GM19438 (cell line): ENCODE measurements around the gene SRSF5.

ENCODE experiments used
- ATAC-seq: cut with Tn5 transposase; IDR thresholded peaks from one replicate; pipeline ENCODE4 v1.9.1; 2021; ENCODE audit warnings: low read depth; ENCODE audit not compliant: unreplicated experiment

Gene SRSF5

DNA sequence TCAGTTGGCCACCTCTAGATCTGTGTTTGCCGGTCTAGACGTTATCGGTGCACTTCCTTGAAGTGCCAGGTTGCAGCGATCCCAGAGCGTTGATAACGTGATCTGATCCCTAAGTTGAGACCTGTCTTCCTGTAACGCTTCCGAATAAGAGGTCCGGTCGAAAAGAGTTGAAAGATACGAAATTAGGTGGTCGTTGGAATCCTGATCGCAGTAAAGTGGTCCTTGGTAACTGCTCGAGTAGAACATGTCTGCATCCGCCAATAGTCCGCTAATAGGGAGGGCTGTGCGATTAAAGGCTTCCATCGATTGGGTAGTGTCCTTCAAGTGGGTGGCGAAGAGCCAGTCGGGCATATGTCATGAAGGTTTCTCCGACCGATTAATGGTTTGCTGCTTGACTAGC lies 2.7 kb downstream of the SRSF5 start:
- no peak for ATAC-seq

GRCh38 chr14:69770559-69770958 lies 3.6 kb downstream of the SRSF5 start:
- no peak for ATAC-seq

DNA sequence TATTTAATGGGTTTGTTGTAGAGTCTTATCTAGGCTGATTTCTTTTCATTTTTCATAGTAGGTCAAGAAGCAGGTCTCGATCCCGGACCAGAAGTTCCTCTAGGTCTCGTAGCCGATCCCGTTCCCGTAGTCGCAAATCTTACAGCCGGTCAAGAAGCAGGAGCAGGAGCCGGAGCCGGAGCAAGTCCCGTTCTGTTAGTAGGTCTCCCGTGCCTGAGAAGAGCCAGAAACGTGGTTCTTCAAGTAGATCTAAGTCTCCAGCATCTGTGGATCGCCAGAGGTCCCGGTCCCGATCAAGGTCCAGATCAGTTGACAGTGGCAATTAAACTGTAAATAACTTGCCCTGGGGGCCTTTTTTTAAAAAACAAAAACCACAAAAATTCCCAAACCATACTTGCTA lies 4.2 kb downstream of the SRSF5 start:
- ATAC-seq = no peak

GRCh38 chr14:69772082-69773017 lies 5.4 kb downstream of the SRSF5 start:
- ATAC-seq = no peak

- ATAC-seq = no peak
These were observed 6.8 kb downstream of the SRSF5 start for GRCh38 chr14:69773571-69774276.

GRCh38 chr14:69775012-69775411 lies 8.1 kb downstream of the SRSF5 start:
- ATAC-seq = no peak

DNA sequence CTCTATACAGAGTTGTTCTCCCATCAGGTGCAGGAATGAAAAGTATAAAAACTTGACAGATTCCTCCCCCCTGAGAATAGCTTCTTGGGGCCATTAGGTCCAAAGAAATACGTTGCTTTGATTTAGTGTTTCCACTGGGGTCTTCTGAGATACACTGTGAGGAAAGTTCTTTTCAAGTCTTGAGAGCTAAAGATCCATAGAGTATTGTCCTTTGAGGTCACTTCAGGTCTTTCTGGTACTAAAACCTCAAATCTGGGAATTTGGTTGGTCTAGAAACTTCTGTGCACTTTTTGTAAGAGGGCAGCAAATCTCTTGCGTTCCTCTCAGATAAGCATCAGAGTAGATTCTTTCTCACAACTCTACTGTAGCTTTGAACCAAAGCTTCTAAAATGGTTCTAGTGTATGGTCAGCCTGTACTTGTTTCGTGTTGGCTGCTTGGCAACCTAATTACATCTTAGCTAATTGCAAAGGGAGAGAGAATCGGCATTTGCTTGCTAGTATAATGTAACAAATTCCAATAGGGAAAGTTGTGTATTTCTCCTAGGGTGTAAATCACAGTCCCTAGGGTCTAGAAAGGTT lies 10.0 kb downstream of the SRSF5 start:
- no peak for ATAC-seq

DNA sequence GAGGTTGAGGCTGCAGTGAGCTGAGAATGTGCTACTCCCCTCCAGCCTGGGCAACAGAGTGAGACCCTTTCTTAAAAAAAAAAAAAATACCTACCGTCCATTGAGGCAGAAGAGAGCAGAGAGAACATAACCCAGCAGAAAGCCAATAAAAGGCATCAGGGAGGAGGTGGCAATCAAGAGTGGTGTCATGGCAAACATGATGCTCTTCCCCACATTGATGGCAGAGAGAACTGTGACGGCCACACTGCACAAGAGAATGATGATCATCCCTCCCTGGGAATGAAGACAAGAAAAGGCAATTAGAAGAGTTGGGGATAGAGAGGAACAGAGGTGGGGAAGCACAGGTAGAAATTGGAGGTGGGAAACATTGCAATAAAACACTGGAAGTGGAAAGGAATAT lies 12.1 kb downstream of the SRSF5 start:
- no peak for ATAC-seq

GRCh38 chr14:69780092-69780491 lies 13.2 kb downstream of the SRSF5 start:
- no peak for ATAC-seq

- no peak for ATAC-seq
These were observed 14.0 kb downstream of the SRSF5 start for GRCh38 chr14:69780952-69781351.

- no peak for ATAC-seq
These were observed 18.0 kb downstream of the SRSF5 start for GRCh38 chr14:69784942-69785341.

- ATAC-seq = no peak
These were observed 19.7 kb downstream of the SRSF5 start for GRCh38 chr14:69786603-69787002.

- ATAC-seq = no peak
These were observed 22.2 kb downstream of the SRSF5 start for GRCh38 chr14:69789118-69789640.

DNA sequence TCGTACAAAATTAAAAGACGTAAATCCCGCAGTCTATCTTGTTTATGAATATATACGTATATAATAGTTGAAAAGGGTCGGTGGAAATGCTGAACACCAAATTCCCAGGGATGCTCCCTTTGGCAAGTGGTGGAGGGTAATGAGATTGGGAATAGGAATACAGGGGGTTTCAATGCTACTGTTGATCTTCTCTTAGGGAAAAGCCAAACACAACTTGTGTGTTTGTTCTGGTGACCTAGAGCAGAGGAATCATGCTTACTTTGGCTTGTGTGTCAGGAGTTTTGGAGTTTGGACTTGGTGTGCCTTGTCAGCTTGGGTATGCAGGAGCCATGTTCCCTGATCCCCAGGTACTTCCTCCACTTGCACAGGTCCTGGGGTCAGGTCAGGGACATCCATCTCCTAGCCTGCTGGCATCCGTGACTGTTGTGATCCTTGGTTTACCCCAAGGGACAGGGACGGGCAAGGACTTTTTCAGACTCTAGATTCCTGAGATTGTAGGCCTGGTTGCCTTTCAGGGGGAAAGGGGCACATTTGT lies 26.0 kb downstream of the SRSF5 start:
- ATAC-seq = no peak

DNA sequence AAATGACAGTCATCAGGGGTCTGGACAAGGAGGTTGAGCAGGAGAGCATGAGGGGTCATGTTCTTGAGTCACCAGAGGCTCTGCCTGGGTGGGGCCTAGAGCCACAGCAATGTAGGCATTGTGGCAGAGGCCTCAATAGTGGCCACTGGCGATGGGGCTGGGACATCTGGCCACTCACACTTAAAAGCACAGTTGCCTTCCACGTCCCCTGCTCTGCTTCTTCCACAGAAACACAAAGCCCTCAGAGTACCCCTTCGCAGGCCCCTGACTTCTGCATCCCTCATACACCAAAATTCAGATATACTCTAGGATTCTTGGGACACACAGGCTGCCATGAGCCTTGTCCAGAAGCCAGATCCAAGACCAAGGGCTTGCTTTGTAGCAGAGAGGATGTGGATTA lies 27.8 kb downstream of the SRSF5 start:
- ATAC-seq = no peak

DNA sequence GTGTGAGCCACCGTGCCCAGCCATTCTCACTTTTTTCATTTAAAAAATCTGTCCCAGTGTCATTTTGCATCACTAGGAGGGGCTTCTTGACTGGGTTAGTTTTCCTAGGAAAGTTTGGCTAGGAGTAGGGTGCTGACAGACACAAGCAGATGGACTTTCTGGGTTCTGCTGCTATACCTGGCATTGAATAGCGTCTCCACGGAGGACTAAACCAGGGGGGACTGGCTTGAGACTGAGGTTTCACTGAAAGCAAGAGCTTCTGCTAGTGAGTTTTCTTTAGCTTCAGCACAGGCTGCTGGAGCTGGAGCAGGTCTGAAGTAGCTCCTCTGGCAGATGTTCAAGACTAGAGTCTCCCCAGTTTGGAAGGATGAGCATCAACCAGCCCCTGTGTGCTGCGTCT lies 28.7 kb downstream of the SRSF5 start:
- ATAC-seq = no peak

DNA sequence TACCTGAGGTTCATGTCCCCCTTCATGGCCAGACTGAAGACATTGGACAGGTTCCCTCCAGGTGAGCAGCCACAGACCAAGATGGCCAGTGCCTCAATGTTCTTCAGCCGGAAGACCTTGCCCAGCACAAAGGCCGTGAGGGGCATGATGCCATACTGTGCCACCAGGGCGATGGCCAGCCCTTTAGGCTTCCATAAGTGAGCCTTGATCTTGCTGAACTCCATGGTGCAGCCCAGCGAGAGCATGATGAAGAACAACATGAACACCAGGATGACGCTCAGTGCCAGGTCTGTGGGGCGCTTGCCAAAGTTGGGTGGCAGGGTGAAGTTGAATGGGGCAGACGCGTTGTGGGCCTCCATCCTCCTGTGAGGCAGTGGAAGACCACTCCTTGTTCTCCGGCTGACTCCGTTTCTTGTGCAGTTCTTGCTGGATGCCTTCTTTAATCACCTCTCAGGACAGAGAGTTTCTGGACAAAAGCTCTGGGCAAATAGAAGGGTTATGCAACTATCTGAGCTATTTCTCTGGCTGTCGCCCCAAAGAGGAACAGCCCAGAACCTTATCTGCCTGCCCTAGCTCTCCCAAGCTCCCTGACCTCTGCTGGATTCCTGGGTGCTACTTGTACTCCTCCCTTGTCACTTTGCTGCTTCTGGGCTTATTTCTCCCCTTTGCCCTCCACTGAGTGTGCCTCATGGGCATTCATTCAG lies 30.0 kb downstream of the SRSF5 start, which contains the start of gene SLC10A1:
SLC10A1 (minus strand) TSS at position 445 of the 704 bp plus-strand sequence; CDS start at position 359, 86 bp downstream.
- no peak for ATAC-seq

DNA sequence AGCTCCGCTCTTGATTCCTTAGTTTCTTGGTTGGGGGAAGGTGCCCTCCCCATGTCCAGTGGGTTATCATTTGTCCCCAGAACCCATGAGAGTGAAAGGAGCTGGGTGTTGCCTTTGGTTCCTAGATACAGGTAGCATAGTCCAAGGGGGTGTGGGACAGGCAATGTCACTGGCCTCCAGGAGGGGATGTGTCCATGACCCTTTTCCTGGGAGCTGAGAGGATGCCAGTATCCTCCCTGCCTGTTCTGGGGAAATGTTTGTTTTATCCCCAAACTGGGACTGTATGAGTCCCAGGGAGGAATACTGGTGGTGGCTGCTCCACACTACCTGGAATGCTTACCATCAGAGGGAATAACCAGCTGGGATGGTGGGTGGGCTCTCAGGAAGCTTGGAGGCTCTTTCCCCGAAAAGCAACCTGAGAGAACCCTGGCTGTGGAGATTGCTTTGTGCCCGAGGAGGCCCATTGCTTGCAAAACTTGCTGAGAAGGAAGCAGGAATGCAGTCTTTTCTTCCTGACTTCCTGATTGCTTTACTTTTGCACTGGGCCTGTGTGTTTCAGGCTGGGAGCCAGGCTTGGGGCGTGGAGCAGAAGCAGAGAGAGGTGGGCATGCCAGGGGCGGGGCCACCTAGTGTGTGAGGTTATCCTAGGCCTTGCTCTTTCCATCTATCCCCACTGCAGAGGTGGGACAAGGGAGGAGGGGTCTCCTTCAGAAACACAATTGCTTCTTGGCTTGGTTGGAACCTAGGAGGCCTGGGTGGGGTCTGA lies 30.8 kb downstream of the SRSF5 start:
- ATAC-seq = no peak

GRCh38 chr14:69798339-69798735 lies 31.4 kb downstream of the SRSF5 start:
- no peak for ATAC-seq

GRCh38 chr14:69803753-69804152 lies 36.8 kb downstream of the SRSF5 start:
- ATAC-seq = no peak
